HepG2 (cell line): ENCODE results near the gene ECE2. TPM values are rescaled to one million over a fixed set of nuclear protein-coding genes. Genes with fewer than 3 reads are reported as not detected.

Experiments
- ARHGAP35 ChIP-seq: sonication (generic); formaldehyde crosslinking; IDR thresholded peaks from 2 replicates; pipeline ENCODE4 v1.9.0; 2022; ENCODE audit warnings: mild to moderate bottlenecking, inconsistent platforms, moderate library complexity, missing genetic modification reagents, borderline replicate concordance
- FOXM1 ChIP-seq: sonication (generic); formaldehyde crosslinking; IDR thresholded peaks from 2 replicates; pipeline ENCODE4 v1.5.0; 2020; ENCODE audit warnings: missing genetic modification reagents
- GATAD1 ChIP-seq: IDR thresholded peaks from 2 replicates; pipeline ENCODE4 v1.6.1; 2016; ENCODE audit warnings: missing genetic modification reagents, missing compliant biosample characterization
- HHEX ChIP-seq: IDR thresholded peaks from 2 replicates; pipeline ENCODE4 v1.6.1; 2016; ENCODE audit warnings: control low read depth
- HNRNPL ChIP-seq: fragments of 200-400 bp; formaldehyde crosslinking; IDR thresholded peaks from 2 replicates; pipeline ENCODE4 v1.6.1; 2017; ENCODE audit warnings: mild to moderate bottlenecking, low read depth, low read length
- KDM5A ChIP-seq: fragments of 200-600 bp; sonication (generic); IDR thresholded peaks from 2 replicates; pipeline ENCODE4 v1.7.0; 2018; ENCODE audit warnings: antibody characterized with exemption, mild to moderate bottlenecking, low read length, borderline replicate concordance
- SKI ChIP-seq: fragments of 450-650 bp; IDR thresholded peaks from one replicate; pipeline ENCODE4 v1.6.1; 2018; ENCODE audit warnings: mild to moderate bottlenecking; ENCODE audit not compliant: partially characterized antibody
- ZBTB26 ChIP-seq: IDR thresholded peaks from 2 replicates; pipeline ENCODE4 v1.6.1; 2016; ENCODE audit warnings: missing compliant biosample characterization, missing genetic modification reagents, borderline replicate concordance
- ZFX ChIP-seq: sonication (generic); formaldehyde crosslinking; IDR thresholded peaks from 2 replicates; pipeline ENCODE4 v1.4.0; 2020; ENCODE audit warnings: mild to moderate bottlenecking, low read depth, missing genetic modification reagents, moderate library complexity
- ZKSCAN5 ChIP-seq: sonication (generic); formaldehyde crosslinking; IDR thresholded peaks from 2 replicates; pipeline ENCODE4 v1.5.1; 2020; ENCODE audit warnings: mild to moderate bottlenecking, missing genetic modification reagents
- ZNF207 ChIP-seq: fragments of 450-650 bp; IDR thresholded peaks from 2 replicates; pipeline ENCODE4 v1.6.1; 2016; ENCODE audit warnings: antibody characterized with exemption, borderline replicate concordance
- ZNF292 ChIP-seq: sonication (generic); formaldehyde crosslinking; IDR thresholded peaks from 2 replicates; pipeline ENCODE4 v1.8.1; 2022; ENCODE audit warnings: mild to moderate bottlenecking, low read depth, missing genetic modification reagents, borderline replicate concordance
- ZNF326 ChIP-seq: sonication (generic); formaldehyde crosslinking; IDR thresholded peaks from 2 replicates; pipeline ENCODE4 v1.4.0; 2020; ENCODE audit warnings: missing genetic modification reagents, borderline replicate concordance
- ZNF337 ChIP-seq: sonication (generic); formaldehyde crosslinking; IDR thresholded peaks from 2 replicates; pipeline ENCODE4 v1.5.1; 2020; ENCODE audit warnings: missing genetic modification reagents, low read depth, mild to moderate bottlenecking, borderline replicate concordance
- ZNF33A ChIP-seq: sonication (generic); formaldehyde crosslinking; IDR thresholded peaks from 2 replicates; pipeline ENCODE4 v1.5.1; 2020; ENCODE audit warnings: missing genetic modification reagents, mild to moderate bottlenecking, moderate library complexity, borderline replicate concordance
- ZNF414 ChIP-seq: sonication (generic); formaldehyde crosslinking; IDR thresholded peaks from 2 replicates; pipeline ENCODE4 v1.5.0; 2020; ENCODE audit warnings: missing genetic modification reagents
- ZNF543 ChIP-seq: sonication (generic); formaldehyde crosslinking; IDR thresholded peaks from 2 replicates; pipeline ENCODE4 v1.4.0; 2020; ENCODE audit warnings: mild to moderate bottlenecking, missing genetic modification reagents
- ZNF550 ChIP-seq: sonication (generic); formaldehyde crosslinking; IDR thresholded peaks from 2 replicates; pipeline ENCODE4 v1.4.0; 2020; ENCODE audit warnings: mild to moderate bottlenecking, missing genetic modification reagents, borderline replicate concordance
- ZNF724P ChIP-seq: sonication (generic); formaldehyde crosslinking; IDR thresholded peaks from 2 replicates; pipeline ENCODE4 v1.8.0; 2022; ENCODE audit warnings: missing genetic modification reagents, borderline replicate concordance
- ZNF761 ChIP-seq: sonication (generic); formaldehyde crosslinking; conservative IDR thresholded peaks from 2 replicates; pipeline ENCODE4 v1.4.0; 2020; ENCODE audit warnings: mild to moderate bottlenecking, missing genetic modification reagents
- ZNF766 ChIP-seq: sonication (generic); formaldehyde crosslinking; IDR thresholded peaks from 2 replicates; pipeline ENCODE4 v1.5.0; 2020; ENCODE audit warnings: missing genetic modification reagents, borderline replicate concordance
- ZNF816 ChIP-seq: sonication (generic); formaldehyde crosslinking; IDR thresholded peaks from 2 replicates; pipeline ENCODE4 v1.8.0; 2022; ENCODE audit warnings: missing genetic modification reagents, mild to moderate bottlenecking, borderline replicate concordance
- ZNF891 ChIP-seq: sonication (generic); formaldehyde crosslinking; IDR thresholded peaks from 2 replicates; pipeline ENCODE4 v1.5.0; 2020; ENCODE audit warnings: mild to moderate bottlenecking, missing genetic modification reagents
- ZSCAN21 ChIP-seq: sonication (generic); formaldehyde crosslinking; IDR thresholded peaks from 2 replicates; pipeline ENCODE4 v1.8.0; 2022; ENCODE audit warnings: mild to moderate bottlenecking, missing genetic modification reagents, moderate library complexity, borderline replicate concordance
- polyA plus RNA-seq, 8 experiments: library from polyadenylated mRNA; depleted of rRNA in 3 of 8; stranded (reverse) in 7 of 8; unstranded in 1 of 8; fragments of >200 nt; fragmentation: Illumina TruSeq in 4 of 8; extraction: Trizol in 4 of 8; gene quantifications; 2 replicates each; pipeline versions ENCODE4 v1.2.1 to v1.2.3, GENCODE V29; 2011 to 2016; ENCODE audit warnings: low read depth in 4 of 8, missing spikeins in 1 of 8, mixed read lengths in 1 of 8; ENCODE audit not compliant: insufficient read depth in 1 of 8
- total RNA-seq, 5 experiments: library from RNA; depleted of rRNA; stranded (reverse); fragments of >200 nt; fragmentation: Illumina TruSeq; extraction: Trizol; gene quantifications; 2 replicates each; pipeline ENCODE4 v1.2.3, GENCODE V29; 2016; ENCODE audit warnings: low read depth in 1 of 5
- TF ChIP-seq, protein P1 (sequence below): sonication (generic); formaldehyde crosslinking; IDR thresholded peaks from 2 replicates; pipeline ENCODE4 v1.4.0; 2020; ENCODE audit warnings: missing genetic modification reagents
- TF ChIP-seq, protein P2 (sequence below): fragments of 450-650 bp; IDR thresholded peaks from 2 replicates; pipeline ENCODE4 v1.6.1; 2017

The ECE2 gene
- total and polyA plus RNA-seq, 2 of the 13 experiments (the other 11 are each of a cell fraction or from before 2014, with no cell fraction given) = not detected

- no peak for TF ChIP-seq ZNF414 (CRISPR knock-in tag)
- TF ChIP-seq ZNF337 (CRISPR knock-in tag) = no peak
- no peak for TF ChIP-seq HNRNPL
- TF ChIP-seq ZNF33A (CRISPR knock-in tag) = peak; percentile 42; the same call in 1 of the 2 replicates
- TF ChIP-seq ZNF724P (CRISPR knock-in tag) = no peak
- TF ChIP-seq ZNF761 = no peak
- TF ChIP-seq SKI = peak; percentile 0
- no peak for TF ChIP-seq ZNF766 (CRISPR knock-in tag)
- TF ChIP-seq ZNF207 = no peak
- no peak for TF ChIP-seq GATAD1 (CRISPR knock-in tag)
- TF ChIP-seq ZNF550 = no peak
- TF ChIP-seq ZSCAN21 (CRISPR knock-in tag) = no peak
- TF ChIP-seq, protein P1, sequence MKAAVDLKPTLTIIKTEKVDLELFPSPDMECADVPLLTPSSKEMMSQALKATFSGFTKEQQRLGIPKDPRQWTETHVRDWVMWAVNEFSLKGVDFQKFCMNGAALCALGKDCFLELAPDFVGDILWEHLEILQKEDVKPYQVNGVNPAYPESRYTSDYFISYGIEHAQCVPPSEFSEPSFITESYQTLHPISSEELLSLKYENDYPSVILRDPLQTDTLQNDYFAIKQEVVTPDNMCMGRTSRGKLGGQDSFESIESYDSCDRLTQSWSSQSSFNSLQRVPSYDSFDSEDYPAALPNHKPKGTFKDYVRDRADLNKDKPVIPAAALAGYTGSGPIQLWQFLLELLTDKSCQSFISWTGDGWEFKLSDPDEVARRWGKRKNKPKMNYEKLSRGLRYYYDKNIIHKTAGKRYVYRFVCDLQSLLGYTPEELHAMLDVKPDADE (CRISPR knock-in tag) = no peak
- peak; percentile 60 for TF ChIP-seq KDM5A
- TF ChIP-seq ZNF326 (CRISPR knock-in tag) = no peak
- TF ChIP-seq HHEX (CRISPR knock-in tag) = no peak
- TF ChIP-seq, protein P2, sequence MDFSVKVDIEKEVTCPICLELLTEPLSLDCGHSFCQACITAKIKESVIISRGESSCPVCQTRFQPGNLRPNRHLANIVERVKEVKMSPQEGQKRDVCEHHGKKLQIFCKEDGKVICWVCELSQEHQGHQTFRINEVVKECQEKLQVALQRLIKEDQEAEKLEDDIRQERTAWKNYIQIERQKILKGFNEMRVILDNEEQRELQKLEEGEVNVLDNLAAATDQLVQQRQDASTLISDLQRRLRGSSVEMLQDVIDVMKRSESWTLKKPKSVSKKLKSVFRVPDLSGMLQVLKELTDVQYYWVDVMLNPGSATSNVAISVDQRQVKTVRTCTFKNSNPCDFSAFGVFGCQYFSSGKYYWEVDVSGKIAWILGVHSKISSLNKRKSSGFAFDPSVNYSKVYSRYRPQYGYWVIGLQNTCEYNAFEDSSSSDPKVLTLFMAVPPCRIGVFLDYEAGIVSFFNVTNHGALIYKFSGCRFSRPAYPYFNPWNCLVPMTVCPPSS = no peak
- TF ChIP-seq FOXM1 = no peak
- no peak for TF ChIP-seq ZNF292
- peak; percentile 14; the same call in 1 of the 2 replicates for TF ChIP-seq ZFX
- peak; percentile 79; the same call in 1 of the 2 replicates for TF ChIP-seq ZKSCAN5 (CRISPR knock-in tag)
- peak; percentile 62; the same call in 1 of the 2 replicates for TF ChIP-seq ZNF891 (CRISPR knock-in tag)
- 0 out of 2 replicates have a peak, but pooled peaks have one; percentile 31 for TF ChIP-seq ZNF816 (CRISPR knock-in tag)
- TF ChIP-seq ZBTB26 (CRISPR knock-in tag) = 0 out of 2 replicates have a peak, but pooled peaks have one; percentile 28
- 0 out of 2 replicates have a peak, but pooled peaks have one; percentile 8 for TF ChIP-seq ARHGAP35 (CRISPR knock-in tag)
- TF ChIP-seq ZNF543 (CRISPR knock-in tag) = no peak
Observed at GRCh38 chr3:184299488-184300377, 23.9 kb downstream of the ECE2 start (continued).
